ENCODE measurements around the gene APBB1IP. TPM values are rescaled to one million over a fixed set of nuclear protein-coding genes. Genes with fewer than 3 reads are reported as not detected.
A peak's percentile ranks its signal among the peaks of the same experiment; 100 is the strongest.

APBB1IP gene
- total and polyA plus RNA-seq, 12 donors, result 0.81 to 11.9 (median 1.7) TPM

DNA sequence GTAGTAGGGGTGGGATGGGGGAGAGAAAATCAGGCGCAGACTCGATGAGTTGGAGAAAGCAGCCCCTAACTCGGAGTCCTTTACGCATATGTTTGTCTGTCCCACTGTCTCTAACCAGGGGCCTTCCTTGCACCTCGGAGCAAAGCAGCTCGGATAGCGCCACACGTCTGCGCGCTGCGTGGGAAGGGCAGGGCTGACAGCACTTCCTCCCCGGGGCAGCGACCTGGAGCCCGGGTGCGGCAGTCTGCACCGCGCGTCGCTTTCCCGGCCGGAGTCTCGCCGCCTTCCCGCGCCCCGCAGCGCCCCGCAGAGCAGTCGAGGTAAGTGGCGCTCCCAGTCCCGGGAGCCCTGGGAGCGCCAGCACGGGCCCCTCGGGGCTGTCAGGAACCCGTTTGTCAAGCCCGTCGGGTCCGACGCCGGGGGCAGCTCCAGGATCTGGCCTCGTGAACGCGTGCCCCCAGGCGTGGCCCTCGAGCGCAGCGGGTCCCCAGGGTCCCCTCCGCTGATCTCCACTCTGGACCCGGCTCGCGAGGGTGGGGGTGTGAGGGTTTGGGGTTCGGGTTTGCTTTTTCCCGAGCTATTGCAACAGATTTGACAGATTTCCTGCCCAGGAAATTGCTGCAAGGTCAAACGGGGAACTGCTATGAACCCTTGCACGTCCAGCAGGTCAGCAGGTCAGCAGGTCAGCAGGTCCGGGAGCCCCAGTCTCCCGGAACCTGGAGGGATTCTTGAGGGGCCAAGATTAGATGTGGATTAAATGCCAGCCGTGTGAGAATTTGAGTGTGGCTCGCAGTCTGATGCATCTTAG, 597 bp downstream of the APBB1IP start:
- peak overlapping the region; percentile 14 to 71 (median 47) for H3K4me3 ChIP-seq
- no peaks in the 10 kb centered on the region for H3K36me3 ChIP-seq
- TF ChIP-seq CTCF (IDR thresholded peaks at IDR 0.05), result no peak
- intact Hi-C loops (cut with DNase I), result no loop called here
- DNase-seq (peak in 1 of 2 donors; percentile 45), ATAC-seq (peak; percentile 50 to 77 (median 72))
- H3K4me1 ChIP-seq, result peaks cover 0 to 48% (median 0%) of the 10 kb centered on the region in 9 donors
- no peaks in the 10 kb centered on the region for H3K9me3 ChIP-seq
- WGBS, 2 donors, result 3% methylated on average over 59 of the region's 59 CpGs
- peak overlapping the region in 9 of 10 donors; percentile 4 to 98 (median 44) for H3K27ac ChIP-seq
- peaks cover 0 to 56% (median 33%) of the 10 kb centered on the region in 7 donors for H3K27me3 ChIP-seq

GRCh38 chr10:26439406-26440087, 1.4 kb downstream of the APBB1IP start:
- DNase-seq (no peak), ATAC-seq (no peak)
- Histone ChIP-seq H3K9me3 (no peaks in the 10 kb centered on the region), H3K4me3 (peak overlapping the region in 9 of 10 donors; percentile 32 to 71 (median 49)), H3K27me3 (peaks cover 0 to 56% (median 33%) of the 10 kb centered on the region in 7 donors), H3K36me3 (no peaks in the 10 kb centered on the region), H3K27ac (peak overlapping the region in 5 of 10 donors; percentile 1 to 98 (median 59)), H3K4me1 (peaks cover 0 to 48% (median 0%) of the 10 kb centered on the region in 9 donors)
- intact Hi-C loops (cut with DNase I), result no loop called here
- TF ChIP-seq CTCF (IDR thresholded peaks at IDR 0.05), result no peak
- WGBS, 2 donors, result 70 to 71% methylated on average over 14 of the region's 14 CpGs

GRCh38 chr10:26440088-26440470, 1.9 kb downstream of the APBB1IP start:
- 24 to 38% methylated on average over 1 of the region's 1 CpG for WGBS, 2 donors
- Histone ChIP-seq H3K27ac (peak overlapping the region in 1 of 10 donors; percentile 98), H3K9me3 (no peaks in the 10 kb centered on the region), H3K4me1 (peaks cover 0 to 51% (median 0%) of the 10 kb centered on the region in 9 donors), H3K36me3 (no peaks in the 10 kb centered on the region), H3K27me3 (peaks cover 0 to 53% (median 33%) of the 10 kb centered on the region in 7 donors), H3K4me3 (peak overlapping the region in 3 of 10 donors; percentile 54 to 71 (median 56))
- ATAC-seq (no peak), DNase-seq (no peak)
- no peak for TF ChIP-seq CTCF (IDR thresholded peaks at IDR 0.05)
- intact Hi-C loops (cut with DNase I), result no loop called here

GRCh38 chr10:26441491-26442214, 3.5 kb downstream of the APBB1IP start:
- H3K4me3 ChIP-seq, result no peak overlapping the region
- H3K27ac ChIP-seq, result peak overlapping the region in 1 of 10 donors; percentile 98
- peaks cover 0 to 3% (median 0%) of the 10 kb centered on the region in 9 donors for H3K36me3 ChIP-seq
- H3K27me3 ChIP-seq, result peaks cover 0 to 37% (median 30%) of the 10 kb centered on the region in 7 donors
- H3K4me1 ChIP-seq, result peaks cover 0 to 59% (median 0%) of the 10 kb centered on the region in 9 donors
- ATAC-seq (no peak), DNase-seq (no peak)
- 75 to 77% methylated on average over 7 of the region's 7 CpGs for WGBS, 2 donors
- intact Hi-C loops (cut with DNase I), result no loop called here
- no peak for TF ChIP-seq CTCF (IDR thresholded peaks at IDR 0.05)
- no peaks in the 10 kb centered on the region for H3K9me3 ChIP-seq
